ENCODE results near the gene DCC. TPM values are rescaled to one million over a fixed set of nuclear protein-coding genes. Genes with fewer than 3 reads are reported as not detected.

The DCC gene
- total and polyA plus RNA-seq, 2 donors (not counting 1 experiment from before 2014, with no cell fraction given), result 0.14 TPM; not detected in 1

DNA sequence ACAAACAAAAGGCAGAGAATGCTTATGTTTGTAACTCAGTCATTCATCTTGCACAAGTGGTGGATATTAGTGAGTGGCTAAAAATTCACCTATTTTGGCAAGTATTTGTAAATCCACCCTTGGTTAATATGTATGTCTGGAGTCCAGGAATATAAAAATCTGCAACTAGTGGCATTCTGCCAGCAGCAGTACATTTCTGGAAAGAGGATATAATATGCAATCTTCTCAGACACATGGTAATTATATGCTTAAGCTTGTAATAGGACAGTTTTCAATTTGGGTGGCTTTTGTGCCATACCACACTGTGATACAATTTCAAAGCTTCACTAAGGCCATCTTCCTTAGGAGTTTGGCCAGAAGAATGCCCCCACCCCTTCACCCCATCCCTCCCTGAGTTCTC lies 1191.2 kb downstream of the DCC start:
- Histone ChIP-seq H3K4me1 (ENCODE audit: control insufficient read depth, extremely low read depth, insufficient read depth, low read length) (no peaks in the 10 kb centered on the region), H4K20me1 (ENCODE audit: control insufficient read depth, extremely low read depth, insufficient read depth, low read length) (no peaks in the 10 kb centered on the region), H3K36me3 (ENCODE audit: control insufficient read depth, insufficient read depth, low read length) (no peaks in the 10 kb centered on the region), H3K9ac (ENCODE audit: insufficient read depth, low read length) (no peak overlapping the region), H3K27ac (ENCODE audit: insufficient read depth, low read length) (no peak overlapping the region), H3K27me3 (ENCODE audit: control insufficient read depth, insufficient read depth, low read length) (no peaks in the 10 kb centered on the region), H3K4me3 (replicated peaks in 1 of 4; ENCODE audit: control extremely low read depth in 1 of 4, insufficient read depth in 1 of 4, low read depth in 3 of 4, low read length in 4 of 4) (no peak overlapping the region), H2AFZ (ENCODE audit: low read length) (no peak overlapping the region), H3K79me2 (ENCODE audit: control insufficient read depth, insufficient read depth, low read length) (no peaks in the 10 kb centered on the region), H3K9me3 (ENCODE audit: control insufficient read depth, insufficient read depth, low read depth, low read length) (no peaks in the 10 kb centered on the region), H3K4me2 (ENCODE audit: extremely low read depth, insufficient read depth, low read length) (no peak overlapping the region)
- DNase-seq (ENCODE audit: low read depth in 2 of 2), result no peak
- TF ChIP-seq, protein P1, sequence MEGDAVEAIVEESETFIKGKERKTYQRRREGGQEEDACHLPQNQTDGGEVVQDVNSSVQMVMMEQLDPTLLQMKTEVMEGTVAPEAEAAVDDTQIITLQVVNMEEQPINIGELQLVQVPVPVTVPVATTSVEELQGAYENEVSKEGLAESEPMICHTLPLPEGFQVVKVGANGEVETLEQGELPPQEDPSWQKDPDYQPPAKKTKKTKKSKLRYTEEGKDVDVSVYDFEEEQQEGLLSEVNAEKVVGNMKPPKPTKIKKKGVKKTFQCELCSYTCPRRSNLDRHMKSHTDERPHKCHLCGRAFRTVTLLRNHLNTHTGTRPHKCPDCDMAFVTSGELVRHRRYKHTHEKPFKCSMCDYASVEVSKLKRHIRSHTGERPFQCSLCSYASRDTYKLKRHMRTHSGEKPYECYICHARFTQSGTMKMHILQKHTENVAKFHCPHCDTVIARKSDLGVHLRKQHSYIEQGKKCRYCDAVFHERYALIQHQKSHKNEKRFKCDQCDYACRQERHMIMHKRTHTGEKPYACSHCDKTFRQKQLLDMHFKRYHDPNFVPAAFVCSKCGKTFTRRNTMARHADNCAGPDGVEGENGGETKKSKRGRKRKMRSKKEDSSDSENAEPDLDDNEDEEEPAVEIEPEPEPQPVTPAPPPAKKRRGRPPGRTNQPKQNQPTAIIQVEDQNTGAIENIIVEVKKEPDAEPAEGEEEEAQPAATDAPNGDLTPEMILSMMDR (conservative IDR thresholded peaks at IDR 0.05 in 1 of 2, IDR thresholded peaks at IDR 0.05 in 1 of 2; ENCODE audit: low read depth in 1 of 2, low read length in 2 of 2), result no peak
- no peak for TF ChIP-seq EZH2 (IDR thresholded peaks at IDR 0.05; ENCODE audit: low read length, missing control alignments)

DNA sequence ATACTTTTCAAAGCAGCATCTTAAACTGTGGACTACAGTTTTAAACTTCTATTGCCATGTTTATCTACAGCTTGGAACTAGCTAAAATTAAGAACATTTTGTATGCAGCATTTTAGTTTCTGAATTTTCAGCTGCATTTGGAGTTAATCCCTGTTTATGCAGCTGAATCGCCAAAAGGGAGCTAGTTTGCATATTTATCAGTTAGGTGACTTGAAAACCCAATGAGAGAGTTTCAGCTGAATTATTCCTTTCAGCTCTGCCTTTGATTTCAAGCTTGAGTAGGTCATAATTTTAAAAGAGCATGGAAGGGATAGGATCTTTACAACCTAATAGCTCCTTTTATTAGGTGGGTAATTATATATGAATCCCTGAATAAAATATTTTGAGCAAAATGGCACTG lies 1191.9 kb downstream of the DCC start:
- Histone ChIP-seq H3K9me3 (ENCODE audit: control insufficient read depth, insufficient read depth, low read depth, low read length) (no peaks in the 10 kb centered on the region), H3K4me1 (ENCODE audit: control insufficient read depth, extremely low read depth, insufficient read depth, low read length) (no peaks in the 10 kb centered on the region), H3K36me3 (ENCODE audit: control insufficient read depth, insufficient read depth, low read length) (no peaks in the 10 kb centered on the region), H3K79me2 (ENCODE audit: control insufficient read depth, insufficient read depth, low read length) (no peaks in the 10 kb centered on the region), H3K9ac (ENCODE audit: insufficient read depth, low read length) (no peak overlapping the region), H3K4me2 (ENCODE audit: extremely low read depth, insufficient read depth, low read length) (no peak overlapping the region), H4K20me1 (ENCODE audit: control insufficient read depth, extremely low read depth, insufficient read depth, low read length) (no peaks in the 10 kb centered on the region), H3K4me3 (replicated peaks in 1 of 4; ENCODE audit: control extremely low read depth in 1 of 4, insufficient read depth in 1 of 4, low read depth in 3 of 4, low read length in 4 of 4) (no peak overlapping the region), H3K27ac (ENCODE audit: insufficient read depth, low read length) (no peak overlapping the region), H3K27me3 (ENCODE audit: control insufficient read depth, insufficient read depth, low read length) (no peaks in the 10 kb centered on the region), H2AFZ (ENCODE audit: low read length) (no peak overlapping the region)
- DNase-seq (ENCODE audit: low read depth in 2 of 2), result no peak
- TF ChIP-seq, protein P1 (conservative IDR thresholded peaks at IDR 0.05 in 1 of 2, IDR thresholded peaks at IDR 0.05 in 1 of 2; ENCODE audit: low read depth in 1 of 2, low read length in 2 of 2), result no peak
- no peak for TF ChIP-seq EZH2 (IDR thresholded peaks at IDR 0.05; ENCODE audit: low read length, missing control alignments)

DNA sequence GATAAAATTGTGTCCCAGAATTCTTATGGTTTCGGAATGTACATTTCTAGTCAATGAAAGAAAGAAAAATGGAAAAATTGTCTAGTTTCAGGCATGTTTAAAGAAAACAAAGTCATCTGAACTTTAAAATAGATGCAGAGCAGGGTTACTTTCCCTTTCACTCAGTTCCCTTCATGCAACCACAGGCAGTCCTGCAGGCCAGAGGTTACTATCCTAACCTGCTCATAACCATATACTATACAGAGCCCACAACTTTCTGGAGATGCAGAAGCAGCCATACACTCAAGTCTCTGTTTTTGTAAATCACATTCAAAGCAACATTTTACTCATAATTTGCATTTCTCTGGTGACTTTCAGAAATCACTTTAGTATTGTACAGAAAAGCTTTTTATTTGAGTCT lies 1194.2 kb downstream of the DCC start:
- Histone ChIP-seq H3K79me2 (ENCODE audit: control insufficient read depth, insufficient read depth, low read length) (no peaks in the 10 kb centered on the region), H3K9me3 (ENCODE audit: control insufficient read depth, insufficient read depth, low read depth, low read length) (no peaks in the 10 kb centered on the region), H3K9ac (ENCODE audit: insufficient read depth, low read length) (no peak overlapping the region), H2AFZ (ENCODE audit: low read length) (no peak overlapping the region), H3K27me3 (ENCODE audit: control insufficient read depth, insufficient read depth, low read length) (no peaks in the 10 kb centered on the region), H4K20me1 (ENCODE audit: control insufficient read depth, extremely low read depth, insufficient read depth, low read length) (no peaks in the 10 kb centered on the region), H3K27ac (ENCODE audit: insufficient read depth, low read length) (no peak overlapping the region), H3K36me3 (ENCODE audit: control insufficient read depth, insufficient read depth, low read length) (no peaks in the 10 kb centered on the region), H3K4me2 (ENCODE audit: extremely low read depth, insufficient read depth, low read length) (no peak overlapping the region), H3K4me3 (replicated peaks in 1 of 4; ENCODE audit: control extremely low read depth in 1 of 4, insufficient read depth in 1 of 4, low read depth in 3 of 4, low read length in 4 of 4) (no peak overlapping the region), H3K4me1 (ENCODE audit: control insufficient read depth, extremely low read depth, insufficient read depth, low read length) (no peaks in the 10 kb centered on the region)
- TF ChIP-seq EZH2 (IDR thresholded peaks at IDR 0.05; ENCODE audit: low read length, missing control alignments), result no peak
- TF ChIP-seq, protein P1 (conservative IDR thresholded peaks at IDR 0.05 in 1 of 2, IDR thresholded peaks at IDR 0.05 in 1 of 2; ENCODE audit: low read depth in 1 of 2, low read length in 2 of 2), result no peak
- no peak for DNase-seq (ENCODE audit: low read depth in 2 of 2)

Data from fibroblast of lung (primary cell).